ENCODE measurements around the gene MPP3.

The MPP3 gene

GRCh38 chr17:43767053-43767712, 65.8 kb downstream of the MPP3 start:
- no peaks in the 10 kb centered on the region for H3K4me1 ChIP-seq (ENCODE audit: low read depth, poor library complexity, severe bottlenecking)
- H3K79me2 ChIP-seq (ENCODE audit: insufficient read depth, low read depth), result no peaks in the 10 kb centered on the region

GRCh38 chr17:43766413-43767052, 66.4 kb downstream of the MPP3 start:
- peak; percentile 99 for TF ChIP-seq CTCF (conservative IDR thresholded peaks at IDR 0.05; ENCODE audit: low read depth, low read length)
- Histone ChIP-seq H2AFZ (ENCODE audit: low read depth) (no peak overlapping the region), H3K4me3 (IDR thresholded peaks at IDR 0.05; ENCODE audit: insufficient read depth, low read depth, low read length) (no peak overlapping the region), H3K27me3 (ENCODE audit: insufficient read depth, low read depth) (no peaks in the 10 kb centered on the region; the same call in 1 of the 2 replicates), H3K79me2 (ENCODE audit: insufficient read depth, low read depth) (no peaks in the 10 kb centered on the region), H3K4me2 (no peak overlapping the region), H4K20me1 (ENCODE audit: insufficient read depth) (no peaks in the 10 kb centered on the region), H3K9ac (no peak overlapping the region), H3K36me3 (ENCODE audit: insufficient read depth) (no peaks in the 10 kb centered on the region), H3K27ac (no peak overlapping the region), H3K4me1 (ENCODE audit: low read depth, poor library complexity, severe bottlenecking) (no peaks in the 10 kb centered on the region)

More at GRCh38 chr17:43767053-43767712, 65.8 kb downstream of the MPP3 start:
- Histone ChIP-seq H3K27me3 (ENCODE audit: insufficient read depth, low read depth) (no peaks in the 10 kb centered on the region; the same call in 1 of the 2 replicates), H3K4me2 (no peak overlapping the region), H4K20me1 (ENCODE audit: insufficient read depth) (no peaks in the 10 kb centered on the region), H2AFZ (ENCODE audit: low read depth) (no peak overlapping the region), H3K9ac (no peak overlapping the region), H3K36me3 (ENCODE audit: insufficient read depth) (no peaks in the 10 kb centered on the region), H3K4me3 (IDR thresholded peaks at IDR 0.05; ENCODE audit: insufficient read depth, low read depth, low read length) (no peak overlapping the region), H3K27ac (no peak overlapping the region)
- no peak for TF ChIP-seq CTCF (conservative IDR thresholded peaks at IDR 0.05; ENCODE audit: low read depth, low read length)

GRCh38 chr17:43760254-43760852, 72.6 kb downstream of the MPP3 start:
- Histone ChIP-seq H3K4me1 (ENCODE audit: low read depth, poor library complexity, severe bottlenecking) (peaks cover 11% of the 10 kb centered on the region), H4K20me1 (ENCODE audit: insufficient read depth) (no peaks in the 10 kb centered on the region), H3K27me3 (ENCODE audit: insufficient read depth, low read depth) (no peaks in the 10 kb centered on the region; the same call in 1 of the 2 replicates), H3K9ac (no peak overlapping the region), H3K4me2 (no peak overlapping the region), H3K36me3 (ENCODE audit: insufficient read depth) (no peaks in the 10 kb centered on the region), H3K79me2 (ENCODE audit: insufficient read depth, low read depth) (no peaks in the 10 kb centered on the region), H3K4me3 (IDR thresholded peaks at IDR 0.05; ENCODE audit: insufficient read depth, low read depth, low read length) (no peak overlapping the region), H3K27ac (no peak overlapping the region), H2AFZ (ENCODE audit: low read depth) (no peak overlapping the region)
- TF ChIP-seq CTCF (conservative IDR thresholded peaks at IDR 0.05; ENCODE audit: low read depth, low read length), result peak; percentile 99

GRCh38 chr17:43759836-43760235, 73.1 kb downstream of the MPP3 start:
- Histone ChIP-seq H3K27me3 (ENCODE audit: insufficient read depth, low read depth) (no peaks in the 10 kb centered on the region; the same call in 1 of the 2 replicates), H2AFZ (ENCODE audit: low read depth) (no peak overlapping the region), H4K20me1 (ENCODE audit: insufficient read depth) (no peaks in the 10 kb centered on the region), H3K4me3 (IDR thresholded peaks at IDR 0.05; ENCODE audit: insufficient read depth, low read depth, low read length) (no peak overlapping the region), H3K79me2 (ENCODE audit: insufficient read depth, low read depth) (no peaks in the 10 kb centered on the region), H3K4me1 (ENCODE audit: low read depth, poor library complexity, severe bottlenecking) (peaks cover 11% of the 10 kb centered on the region), H3K27ac (no peak overlapping the region), H3K4me2 (no peak overlapping the region), H3K9ac (no peak overlapping the region), H3K36me3 (ENCODE audit: insufficient read depth) (no peaks in the 10 kb centered on the region)
- TF ChIP-seq CTCF (conservative IDR thresholded peaks at IDR 0.05; ENCODE audit: low read depth, low read length), result no peak
